G401 (cell line): Measurements from ENCODE around the gene KIF26A. TPM values are rescaled to one million over a fixed set of nuclear protein-coding genes. Genes with fewer than 3 reads are reported as not detected.

Source experiments
- DNase-seq: peaks from one replicate; pipeline ENCODE4 v3.0.0-alpha.2; 2015; ENCODE audit warnings: low spot score
- in situ Hi-C: cut with HindIII; loops from 2 replicates; pipeline ENCODE4 v1.10.0; 2016; ENCODE audit warnings: low sequenced_read_pairs, mixed read lengths
- total RNA-seq: library from RNA; depleted of rRNA; stranded (reverse); fragments of >200 nt; shearing (Covaris generic); gene quantifications from 2 replicates; pipeline ENCODE4 v1.2.3, GENCODE V29; 2014

Gene KIF26A
- total RNA-seq, 1 experiment from 2014 or later: 19.8 TPM

DNA sequence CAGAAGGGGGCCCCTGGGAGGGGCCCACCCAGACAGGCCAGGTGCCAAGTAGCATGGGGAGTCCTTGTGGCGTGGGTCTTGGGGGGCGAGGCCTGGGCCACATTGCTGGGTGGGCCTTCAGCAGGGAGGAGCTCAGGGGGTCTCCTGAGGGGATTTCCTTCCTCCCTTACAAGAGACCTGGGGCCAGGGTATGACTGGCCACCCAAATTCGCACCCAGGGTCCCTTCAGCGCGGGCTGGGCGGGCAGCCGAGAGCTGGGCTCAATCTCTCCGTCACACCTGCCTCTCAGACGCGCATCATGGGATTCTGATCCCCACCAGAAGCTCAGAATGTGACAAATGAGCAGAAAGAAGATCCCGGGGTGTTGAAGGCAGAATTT lies 72.4 kb downstream of the KIF26A start:
- in situ Hi-C loops: no loop called here

GRCh38 chr14:104211215-104211614 lies 72.8 kb downstream of the KIF26A start:
- DNase-seq: no peak
- in situ Hi-C loops: no loop called here

More for the DNA sequence above, 72.4 kb downstream of the KIF26A start:
- DNase-seq: no peak

- in situ Hi-C loops: no loop called here
- DNase-seq: no peak
These were observed 73.4 kb downstream of the KIF26A start for GRCh38 chr14:104211741-104212140.

- no peak for DNase-seq
- in situ Hi-C loops: no loop called here
These were observed 74.1 kb downstream of the KIF26A start for GRCh38 chr14:104212206-104213095.

GRCh38 chr14:104213301-104214034 lies 75.1 kb downstream of the KIF26A start:
- in situ Hi-C loops: no loop called here
- DNase-seq: no peak

- no peak for DNase-seq
- in situ Hi-C loops: no loop called here
These were observed 76.2 kb downstream of the KIF26A start for GRCh38 chr14:104214431-104215218.

GRCh38 chr14:104215706-104216334 lies 77.4 kb downstream of the KIF26A start:
- in situ Hi-C loops: no loop called here

DNA sequence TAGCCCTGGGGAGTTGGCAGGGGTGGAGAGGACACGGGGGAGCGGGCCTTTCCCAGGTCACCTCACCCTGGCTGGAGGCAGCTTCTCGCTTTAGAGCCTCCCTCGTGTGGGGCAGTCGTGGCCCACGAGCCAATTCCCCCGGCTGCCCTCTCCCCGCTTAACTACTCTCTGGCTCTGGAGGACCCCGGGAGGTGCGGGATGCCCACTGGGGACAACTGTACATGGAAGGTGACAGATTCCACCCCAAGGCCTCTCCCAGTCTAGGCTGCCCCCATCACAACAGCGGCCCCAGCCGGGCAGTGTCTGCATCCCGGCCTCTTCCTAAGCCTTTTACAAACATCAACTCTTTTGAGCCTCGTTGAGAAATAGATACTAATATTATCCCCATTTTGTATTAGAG lies 78.1 kb downstream of the KIF26A start:
- DNase-seq: no peak
- in situ Hi-C loops: no loop called here

More at GRCh38 chr14:104215706-104216334, 77.4 kb downstream of the KIF26A start:
- no peak for DNase-seq

GRCh38 chr14:104217486-104218360 lies 79.3 kb downstream of the KIF26A start:
- in situ Hi-C loops: no loop called here
- DNase-seq: no peak

DNA sequence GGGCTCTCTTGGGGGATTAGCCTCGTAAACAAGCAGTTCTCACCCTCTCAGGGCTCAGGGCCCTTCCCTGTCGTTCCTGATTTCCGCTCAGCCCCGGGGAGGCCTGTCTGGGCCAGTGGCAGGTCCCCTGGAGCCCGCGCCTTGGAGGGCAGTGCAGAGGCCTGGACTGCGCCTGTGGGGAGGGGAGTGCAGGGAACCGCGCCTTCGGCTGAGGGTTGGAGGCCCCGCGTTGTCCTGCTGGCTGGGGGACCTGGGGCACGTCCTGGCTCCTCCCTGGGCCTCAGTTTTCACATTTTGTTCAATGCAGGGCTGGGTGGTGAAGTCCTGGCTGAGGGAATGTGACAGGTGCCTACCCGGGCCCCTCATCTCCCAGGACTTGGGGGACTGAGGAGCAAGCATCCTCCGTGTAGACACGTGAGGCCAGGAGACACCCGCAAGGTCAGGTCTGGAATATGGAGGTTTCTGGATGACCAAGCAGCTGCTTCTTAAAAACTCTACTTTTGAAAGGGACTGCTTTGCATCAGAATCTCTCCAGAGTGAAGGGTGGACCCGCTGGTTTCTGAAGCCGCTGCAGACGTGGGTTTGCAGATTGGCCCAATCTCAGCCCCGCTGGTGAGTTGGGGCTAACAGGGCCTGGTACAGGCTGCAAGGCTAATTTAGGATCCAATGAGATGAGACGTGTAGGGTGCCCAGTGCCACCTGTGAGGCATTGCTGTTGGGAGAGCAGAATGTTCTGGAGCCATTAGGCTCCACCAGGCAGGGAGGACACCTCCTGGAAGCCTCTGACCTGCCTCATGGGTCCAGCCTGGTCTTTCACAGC lies 80.2 kb downstream of the KIF26A start:
- in situ Hi-C loops: no loop called here
- DNase-seq: no peak

DNA sequence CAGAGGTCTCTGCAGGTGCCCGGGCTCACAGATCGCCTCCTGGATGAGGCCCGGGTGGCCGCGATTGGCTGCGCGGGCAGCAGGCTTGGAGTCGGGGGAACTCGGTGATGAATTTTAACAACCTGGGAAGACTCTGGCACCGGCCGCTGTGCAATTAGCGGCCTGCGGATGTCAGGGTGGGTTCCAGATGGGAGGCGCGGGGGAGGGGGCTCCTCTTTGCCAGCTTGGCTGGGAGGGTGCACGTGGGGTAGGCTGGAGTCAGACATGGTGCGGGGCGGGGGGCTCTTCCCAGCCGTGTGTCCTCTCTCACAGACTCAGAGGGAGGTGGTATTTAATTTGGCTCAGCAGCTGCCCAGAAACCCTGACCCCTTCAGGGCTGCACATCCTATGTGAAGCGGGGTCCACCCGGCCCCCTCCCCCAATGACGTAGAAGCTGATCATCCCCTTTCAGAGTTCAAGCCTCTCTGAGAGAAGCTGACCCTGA lies 81.4 kb downstream of the KIF26A start:
- in situ Hi-C loops: no loop called here
- DNase-seq: no peak

DNA sequence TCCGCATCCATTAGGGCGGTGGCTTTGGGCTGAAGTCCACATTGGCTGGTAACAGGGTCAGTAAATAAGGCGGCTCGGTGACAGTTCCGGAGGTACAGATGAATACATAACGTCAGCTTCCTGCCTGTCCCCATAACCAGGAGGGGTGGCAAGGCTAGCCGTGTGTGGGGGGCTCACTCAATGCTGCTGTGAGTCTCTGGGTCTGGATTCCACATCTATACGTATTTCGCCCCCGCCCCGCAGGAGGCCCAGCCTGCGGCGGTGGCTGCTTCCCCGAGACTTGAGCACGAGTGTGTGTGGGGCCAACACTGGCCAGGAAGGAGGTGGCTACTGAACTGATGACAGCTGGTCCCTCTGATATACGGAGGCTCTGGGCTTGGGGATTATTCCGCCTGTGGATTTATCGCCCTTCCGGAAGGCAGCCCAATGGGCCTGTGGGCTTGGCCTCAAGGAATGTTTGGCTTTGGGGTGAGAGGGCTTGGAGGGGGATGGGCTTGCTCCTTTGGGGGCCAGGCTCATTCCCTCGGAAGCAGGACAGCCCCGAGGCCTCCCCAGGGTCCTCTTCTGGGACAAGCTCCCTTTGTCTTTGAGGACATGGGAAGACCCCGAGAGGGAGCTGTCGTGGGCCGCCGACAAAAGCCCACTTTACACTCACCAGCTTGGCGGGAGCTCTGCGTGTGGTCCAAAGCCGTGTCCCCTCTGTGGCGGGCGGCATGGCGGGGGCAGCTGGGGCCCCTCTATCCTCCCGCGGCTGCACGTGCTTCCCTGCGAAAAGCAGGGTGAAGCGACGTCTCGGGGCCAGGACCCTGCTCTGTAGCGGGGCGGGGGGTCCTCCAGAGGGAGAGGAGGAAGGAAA lies 82.1 kb downstream of the KIF26A start:
- DNase-seq: no peak
- in situ Hi-C loops: no loop called here

DNA sequence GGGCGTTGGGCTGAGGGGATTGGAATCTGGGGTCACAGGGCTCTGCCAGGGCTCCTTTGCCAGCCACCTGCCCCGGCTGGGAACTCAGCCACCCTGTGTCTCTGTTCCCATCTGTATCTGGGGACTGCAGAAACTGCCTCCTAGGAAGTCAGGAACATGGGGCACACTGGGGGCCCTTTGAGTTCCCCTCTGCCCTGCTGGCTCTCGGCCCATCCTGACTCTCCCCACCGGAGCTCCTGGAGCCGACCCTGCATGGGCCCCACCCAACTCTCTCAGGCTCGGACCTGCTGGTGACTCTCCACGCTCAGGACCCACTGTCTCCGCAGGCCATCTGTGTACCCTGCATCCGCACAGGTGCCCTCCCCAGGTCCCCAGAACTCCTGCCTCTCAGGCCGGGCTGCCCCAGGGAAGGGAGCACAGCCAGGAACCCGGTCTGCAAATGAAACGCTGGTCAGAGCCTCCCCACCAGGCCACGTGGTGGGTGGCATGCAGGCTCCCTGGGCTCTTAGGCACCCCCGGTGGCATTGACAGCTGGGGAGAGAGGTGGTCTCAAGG lies 82.8 kb downstream of the KIF26A start:
- no peak for DNase-seq
- in situ Hi-C loops: no loop called here

DNA sequence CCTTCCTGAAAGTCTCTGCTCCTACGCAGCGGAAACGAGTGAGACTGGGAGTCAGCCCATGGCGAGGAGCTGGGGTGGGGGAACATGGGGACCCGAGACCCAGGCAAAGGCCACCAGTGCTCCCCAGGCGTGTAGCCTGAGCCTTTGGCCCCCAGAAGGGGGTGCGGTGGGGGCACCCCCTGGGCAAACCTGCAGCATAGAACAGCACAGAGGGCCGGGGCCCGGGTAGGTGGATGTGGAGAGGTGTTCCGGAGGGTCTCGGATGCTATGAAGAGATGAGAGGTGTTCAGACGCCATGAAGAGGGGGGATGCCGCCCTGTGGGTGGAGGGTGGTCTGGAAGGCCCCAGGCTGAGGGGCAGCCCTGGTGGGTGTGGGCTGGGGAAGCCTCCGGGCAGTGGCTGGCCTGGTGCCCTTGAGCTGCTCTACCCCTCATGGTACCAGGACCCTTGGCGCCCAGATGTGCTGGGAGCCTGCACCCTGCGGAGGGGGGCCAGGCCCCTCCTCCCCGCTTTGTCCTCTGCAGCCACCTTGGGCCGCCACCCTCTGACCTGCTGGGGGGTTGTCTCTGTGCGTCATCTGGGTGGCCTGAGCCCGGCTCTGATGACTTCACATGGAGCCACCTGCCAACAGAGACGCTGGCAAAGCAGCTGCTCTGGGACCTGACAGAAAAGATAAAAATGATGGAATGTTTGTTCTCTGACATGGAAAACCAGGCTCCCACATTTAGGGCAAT lies 83.4 kb downstream of the KIF26A start:
- in situ Hi-C loops: no loop called here
- DNase-seq: no peak

GRCh38 chr14:104222396-104223036 lies 84.1 kb downstream of the KIF26A start:
- in situ Hi-C loops: no loop called here

More at GRCh38 chr14:104222396-104223036, 84.1 kb downstream of the KIF26A start:
- DNase-seq: no peak
